ENCODE data around the gene FASTKD3. TPM values are rescaled to one million over a fixed set of nuclear protein-coding genes. Genes with fewer than 3 reads are reported as not detected.

Gene FASTKD3
- total RNA-seq, 1 experiment from 2014 or later: 12.0 TPM

GRCh38 chr5:7823594-7823993 is 45.2 kb downstream of the FASTKD3 start (continued):
- TF ChIP-seq, protein P1, sequence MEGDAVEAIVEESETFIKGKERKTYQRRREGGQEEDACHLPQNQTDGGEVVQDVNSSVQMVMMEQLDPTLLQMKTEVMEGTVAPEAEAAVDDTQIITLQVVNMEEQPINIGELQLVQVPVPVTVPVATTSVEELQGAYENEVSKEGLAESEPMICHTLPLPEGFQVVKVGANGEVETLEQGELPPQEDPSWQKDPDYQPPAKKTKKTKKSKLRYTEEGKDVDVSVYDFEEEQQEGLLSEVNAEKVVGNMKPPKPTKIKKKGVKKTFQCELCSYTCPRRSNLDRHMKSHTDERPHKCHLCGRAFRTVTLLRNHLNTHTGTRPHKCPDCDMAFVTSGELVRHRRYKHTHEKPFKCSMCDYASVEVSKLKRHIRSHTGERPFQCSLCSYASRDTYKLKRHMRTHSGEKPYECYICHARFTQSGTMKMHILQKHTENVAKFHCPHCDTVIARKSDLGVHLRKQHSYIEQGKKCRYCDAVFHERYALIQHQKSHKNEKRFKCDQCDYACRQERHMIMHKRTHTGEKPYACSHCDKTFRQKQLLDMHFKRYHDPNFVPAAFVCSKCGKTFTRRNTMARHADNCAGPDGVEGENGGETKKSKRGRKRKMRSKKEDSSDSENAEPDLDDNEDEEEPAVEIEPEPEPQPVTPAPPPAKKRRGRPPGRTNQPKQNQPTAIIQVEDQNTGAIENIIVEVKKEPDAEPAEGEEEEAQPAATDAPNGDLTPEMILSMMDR (IDR thresholded peaks at IDR 0.05 in 2 of 3, conservative IDR thresholded peaks at IDR 0.05 in 1 of 3; ENCODE audit: borderline replicate concordance in 1 of 3, insufficient read depth in 1 of 3, low read depth in 2 of 3, low read length in 2 of 3): no peak
- TF ChIP-seq ELF1 (IDR thresholded peaks at IDR 0.05; ENCODE audit: borderline replicate concordance, low read depth) (no peak), SP1 (IDR thresholded peaks at IDR 0.05; ENCODE audit: low read depth) (no peak), POLR2A (IDR thresholded peaks at IDR 0.05; ENCODE audit: borderline replicate concordance, extremely low read depth, insufficient read depth, insufficient read length) (no peak), SRF (IDR thresholded peaks at IDR 0.05; ENCODE audit: low read depth) (no peak), CEBPB (IDR thresholded peaks at IDR 0.05; ENCODE audit: low read depth) (no peak), ZNF274 (IDR thresholded peaks at IDR 0.05; ENCODE audit: low read depth, low read length) (no peak), ZFX (IDR thresholded peaks at IDR 0.05) (no peak)

DNA sequence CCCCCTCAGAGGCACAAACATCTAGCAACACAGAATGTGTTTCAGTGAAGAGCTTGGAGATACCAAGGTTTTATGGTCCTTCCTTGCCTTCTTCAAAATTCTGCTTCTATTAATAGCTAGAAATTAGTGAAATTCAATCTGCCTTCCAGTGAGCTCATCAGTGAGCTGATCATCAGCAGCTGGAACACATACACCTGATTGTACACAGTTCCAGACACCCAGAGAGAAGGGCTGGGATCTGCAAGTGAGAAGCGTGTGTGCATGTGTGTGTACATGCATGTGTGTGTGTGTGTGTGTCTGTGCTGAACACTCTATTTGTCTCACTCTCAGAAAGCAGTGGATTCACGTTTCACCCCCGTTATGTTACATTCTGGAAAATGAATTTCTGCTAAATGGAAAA is 46.4 kb downstream of the FASTKD3 start:
- H3K27ac ChIP-seq (ENCODE audit: low read depth, low read length): no peak overlapping the region
- ChIA-PET CTCF (no interaction called here), RAD21 (ENCODE audit: low non-redundant PET in 1 of 2, low total read pairs in 2 of 2, uncharacterized antibody in 2 of 2, unreplicated experiment in 2 of 2) (no interaction called here), POLR2A (no interaction called here)
- DNase-seq (ENCODE audit: low read depth, low spot score): no peak
- H3K9me2 ChIP-seq (ENCODE audit: insufficient read depth): no peaks in the 10 kb centered on the region
- intact Hi-C loops (cut with micrococcal nuclease): no loop called here
- no peaks in the 10 kb centered on the region for H3K4me1 ChIP-seq (ENCODE audit: control insufficient read depth in 1 of 2, insufficient read depth in 2 of 2, low read length in 2 of 2)
- no peaks in the 10 kb centered on the region for H3K36me3 ChIP-seq (ENCODE audit: control insufficient read depth in 1 of 2, insufficient read depth in 2 of 2, low read length in 2 of 2)
- TF ChIP-seq EZH2 (IDR thresholded peaks at IDR 0.05): no peak
- no peak for TF ChIP-seq FOSL1 (IDR thresholded peaks at IDR 0.05; ENCODE audit: low read depth)
- no peak for TF ChIP-seq EGR1 (IDR thresholded peaks at IDR 0.05; ENCODE audit: low read depth)
- no peak overlapping the region for H3K4me2 ChIP-seq (ENCODE audit: low read length)
- H3K9ac ChIP-seq (ENCODE audit: low read length): no peak overlapping the region
- H3K4me3 ChIP-seq (replicated peaks in 1 of 2; ENCODE audit: low read depth in 1 of 2, low read length in 2 of 2): no peak overlapping the region
- no peak overlapping the region for H2AFZ ChIP-seq (ENCODE audit: low read depth, low read length, poor library complexity, severe bottlenecking)
- H3K27me3 ChIP-seq (ENCODE audit: insufficient read depth, low read length): peaks cover 20% of the 10 kb centered on the region
- H3K79me2 ChIP-seq (ENCODE audit: insufficient read depth, low read length): no peaks in the 10 kb centered on the region
- BruUV-seq (replicated peaks): no TSS peak
- H4K20me1 ChIP-seq (ENCODE audit: insufficient read depth): no peaks in the 10 kb centered on the region
- no peaks in the 10 kb centered on the region for H3K9me3 ChIP-seq (ENCODE audit: control insufficient read depth in 1 of 2, insufficient read depth in 1 of 2, low read depth in 1 of 2, low read length in 2 of 2)
- ATAC-seq: no peak
